Epithelial cell of esophagus (primary cell): Measurements from ENCODE around the gene MBP.
A peak's percentile ranks its signal among the peaks of the same experiment; 100 is the strongest.

Source experiments
- DNase-seq: peaks from one replicate; pipeline ENCODE4 v3.0.0; 2010; ENCODE audit warnings: low read depth
- H3K4me3 ChIP-seq: 2 replicates; pipeline ENCODE4 v1.5.1; 2011; ENCODE audit warnings: mild to moderate bottlenecking, low read length, control low read depth
- CTCF ChIP-seq: IDR thresholded peaks from 2 replicates; pipeline ENCODE4 v1.5.1; 2011; ENCODE audit warnings: low read depth, mild to moderate bottlenecking, low read length, control low read depth, inconsistent platforms; ENCODE audit not compliant: insufficient read depth; ENCODE audit errors: missing control alignments

MBP gene

GRCh38 chr18:77113361-77114151, 19.0 kb downstream of the MBP start:
- TF ChIP-seq CTCF, result no peak
- DNase-seq, result no peak
- no peak overlapping the region for H3K4me3 ChIP-seq

GRCh38 chr18:77112747-77113092, 19.9 kb downstream of the MBP start:
- no peak overlapping the region for H3K4me3 ChIP-seq
- no peak for TF ChIP-seq CTCF
- DNase-seq, result no peak

GRCh38 chr18:77111951-77112746, 20.4 kb downstream of the MBP start:
- no peak overlapping the region for H3K4me3 ChIP-seq
- no peak for DNase-seq
- no peak for TF ChIP-seq CTCF

- TF ChIP-seq CTCF, result no peak
- DNase-seq, result peak; percentile 76
- H3K4me3 ChIP-seq, result no peak overlapping the region
Measured at GRCh38 chr18:77111449-77111848, 21.1 kb downstream of the MBP start.

GRCh38 chr18:77110936-77111335, 21.6 kb downstream of the MBP start:
- no peak for TF ChIP-seq CTCF
- DNase-seq, result no peak
- no peak overlapping the region for H3K4me3 ChIP-seq

GRCh38 chr18:77110400-77110799, 22.2 kb downstream of the MBP start:
- peak; percentile 3 for TF ChIP-seq CTCF
- H3K4me3 ChIP-seq, result no peak overlapping the region
- DNase-seq, result no peak
